GM19043 (cell line): Measurements from ENCODE around the gene RAB11FIP5.
"Not testable (repeated sequence)": the region's sequence is repeated elsewhere in the genome, so short reads cannot be mapped to it uniquely, and the experiment has no call there.

Experiments
- ATAC-seq: cut with Tn5 transposase; IDR thresholded peaks from one replicate; pipeline ENCODE4 v1.9.1; 2021; ENCODE audit warnings: low read depth; ENCODE audit not compliant: unreplicated experiment

The RAB11FIP5 gene

DNA sequence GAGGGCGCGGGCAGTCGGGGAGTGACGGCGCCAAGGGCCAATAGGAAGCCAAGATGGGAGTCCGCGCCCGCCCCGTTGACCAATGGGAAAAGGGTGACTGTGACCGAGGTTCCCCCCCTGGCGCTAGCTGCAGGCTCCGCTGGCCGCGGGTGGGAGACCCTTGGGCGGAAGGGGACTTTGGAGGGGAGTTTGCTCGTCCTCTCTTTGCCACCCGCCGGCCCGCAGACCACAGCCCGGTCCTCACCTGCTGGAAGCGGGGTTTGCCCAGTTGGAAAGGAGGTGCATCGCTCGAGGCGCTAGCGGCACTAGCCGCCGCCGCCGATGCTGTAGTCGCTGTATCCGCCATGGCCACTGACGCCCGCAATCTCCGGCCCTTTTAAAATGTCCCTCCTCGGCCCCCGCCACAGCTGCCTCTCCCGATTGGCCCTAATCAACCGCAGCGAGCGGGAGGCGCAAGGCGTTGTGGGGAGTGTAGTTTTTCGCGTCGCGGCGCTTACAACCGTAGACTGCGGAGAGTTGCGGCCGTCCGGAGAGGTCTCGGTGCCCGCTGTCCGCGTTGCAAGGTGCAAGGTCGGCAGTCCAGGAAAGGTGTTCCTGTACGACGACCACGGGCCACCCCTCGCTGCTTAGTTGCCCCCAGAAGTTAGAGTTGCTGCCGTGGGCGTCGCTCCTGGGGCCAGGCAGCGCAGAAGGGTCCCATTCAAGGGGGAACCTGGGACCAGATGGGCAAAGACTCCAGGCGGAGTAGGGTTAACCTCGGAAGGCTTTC, 41.2 kb downstream of the RAB11FIP5 start, which contains the start of gene SFXN5:
TSS of gene SFXN5 (minus strand) at position 353 of the 769 bp plus-strand sequence. CDS start at position 346, 7 bp downstream.
- peak; percentile 93 for ATAC-seq

DNA sequence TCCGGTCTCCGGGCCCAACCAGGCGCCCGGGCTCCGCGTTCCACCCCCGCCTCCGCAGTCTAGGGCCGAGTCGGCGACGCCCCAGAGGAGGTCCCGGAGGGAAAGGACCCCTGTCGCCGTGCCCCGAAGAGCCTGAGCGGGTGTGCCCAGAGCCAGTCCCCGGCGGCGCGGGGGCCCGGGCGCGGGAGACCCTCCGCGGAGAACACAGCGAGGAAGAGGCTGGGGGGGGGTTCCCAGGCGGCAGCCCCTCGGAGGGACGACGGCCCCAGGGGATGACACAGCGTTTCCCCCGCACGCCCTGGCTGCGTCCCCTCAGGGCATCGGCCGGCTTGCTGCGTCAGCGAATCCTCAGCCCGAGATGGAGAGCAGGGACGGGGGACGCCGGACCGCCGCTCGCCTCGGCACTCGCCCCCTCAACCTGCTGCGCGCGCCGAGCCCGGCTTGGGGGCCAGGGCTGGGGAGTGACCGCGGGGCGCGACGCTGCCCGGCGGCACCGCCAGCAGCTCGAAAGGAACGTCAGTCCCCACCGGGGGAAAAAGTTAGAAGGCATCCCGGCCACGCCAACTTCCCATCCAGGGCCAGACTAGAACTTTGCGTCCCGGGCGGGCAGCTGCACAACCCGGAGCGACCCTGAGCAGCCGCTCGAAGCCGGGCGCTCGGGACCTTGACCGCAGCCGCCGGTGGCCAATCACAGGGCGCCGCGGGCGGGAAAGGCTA, 41.9 kb downstream of the RAB11FIP5 start:
- ATAC-seq = peak; percentile 9

DNA sequence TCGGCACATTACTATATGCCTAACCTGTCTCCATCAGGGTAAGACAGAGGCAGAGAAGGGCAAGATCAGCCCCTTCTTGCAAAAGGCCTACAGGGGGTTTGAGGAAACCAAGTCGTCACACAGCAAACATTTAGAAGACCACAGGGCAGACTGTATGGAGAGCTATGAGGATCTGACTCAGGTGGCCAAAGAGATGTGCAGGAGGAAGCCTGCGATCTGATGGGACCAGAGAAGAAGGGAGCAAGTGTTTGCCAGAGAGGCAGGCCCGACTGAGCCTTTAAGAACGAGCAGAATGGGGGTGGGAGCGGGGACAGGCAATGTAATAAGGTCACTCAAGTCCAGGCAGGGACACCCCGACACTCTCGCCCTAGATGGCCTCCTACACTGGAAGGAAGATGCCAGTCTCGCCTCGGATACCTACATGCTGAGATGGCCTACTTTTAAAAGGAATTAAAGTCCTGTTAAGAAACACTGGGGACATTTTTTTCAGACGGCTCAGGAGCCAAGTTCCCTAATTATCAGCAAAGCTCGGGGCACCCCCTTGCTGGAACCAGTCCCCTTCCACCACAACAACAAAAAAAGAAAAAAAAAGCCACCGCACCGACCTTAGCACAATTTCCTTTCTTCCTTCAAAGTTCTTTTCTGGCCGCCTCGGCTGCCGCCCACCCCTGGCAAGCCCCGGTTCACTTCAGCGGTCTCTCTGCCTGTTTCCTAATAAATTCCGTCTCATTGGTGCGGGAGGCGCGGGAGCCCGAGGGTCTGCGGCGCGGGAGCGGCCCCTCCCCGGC, 42.7 kb downstream of the RAB11FIP5 start:
- no peak for ATAC-seq

DNA sequence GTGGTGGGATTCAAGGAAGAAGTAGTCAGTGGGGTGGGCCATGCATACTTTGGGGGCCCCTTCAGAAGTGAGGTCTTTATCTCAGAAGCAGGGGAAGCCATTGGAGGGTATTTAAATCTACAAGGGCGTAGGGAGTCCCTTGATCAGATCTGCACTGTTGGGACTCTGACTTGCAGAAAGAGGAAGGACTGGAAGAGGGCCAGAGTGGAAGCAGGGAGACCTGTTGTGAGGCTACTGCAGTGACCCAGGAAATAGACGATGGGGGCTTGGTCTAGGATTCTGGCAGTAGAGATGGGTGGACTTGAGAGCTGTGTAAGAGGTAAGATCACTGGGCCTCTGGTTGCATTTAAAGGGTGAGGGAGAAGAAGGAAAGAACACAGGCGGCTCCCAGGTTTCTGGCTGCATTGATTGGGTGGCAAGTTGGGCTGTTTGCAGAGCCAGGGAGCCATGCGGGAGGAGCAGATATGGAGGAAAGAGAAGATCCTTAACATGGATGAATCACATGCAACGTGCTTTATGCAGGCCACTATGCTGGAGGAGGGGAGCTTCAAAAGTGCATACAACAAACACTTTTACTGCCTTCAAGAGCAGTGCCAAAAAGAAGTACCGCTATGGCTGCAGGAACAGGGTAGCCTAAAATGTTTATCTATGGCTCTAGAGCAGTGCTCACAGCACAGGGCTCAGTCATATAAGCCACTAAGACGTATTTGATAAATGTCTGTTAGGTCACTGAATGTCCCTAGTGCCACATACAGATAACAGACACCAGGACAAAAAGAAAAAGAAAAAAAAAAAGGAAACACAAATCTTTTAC, 43.5 kb downstream of the RAB11FIP5 start:
- no peak for ATAC-seq

DNA sequence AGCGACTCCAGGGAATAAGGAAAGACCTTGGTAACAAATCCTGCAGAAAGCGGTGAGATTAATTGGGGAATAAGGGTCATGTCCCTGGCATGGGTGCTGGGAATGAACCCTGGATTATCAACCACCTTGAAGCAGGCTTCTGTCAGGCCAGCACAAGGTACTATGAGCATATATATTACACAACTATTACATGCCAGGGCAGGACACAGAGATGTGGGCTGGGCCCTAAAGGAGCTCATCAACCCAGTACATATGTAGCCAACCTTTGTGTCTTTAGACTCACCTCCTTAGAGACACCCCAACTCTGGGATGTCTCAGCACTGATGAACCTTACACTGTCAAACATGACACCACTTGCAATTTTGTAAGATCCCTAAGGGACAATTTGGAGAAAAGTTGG, 44.6 kb downstream of the RAB11FIP5 start:
- ATAC-seq = no peak

DNA sequence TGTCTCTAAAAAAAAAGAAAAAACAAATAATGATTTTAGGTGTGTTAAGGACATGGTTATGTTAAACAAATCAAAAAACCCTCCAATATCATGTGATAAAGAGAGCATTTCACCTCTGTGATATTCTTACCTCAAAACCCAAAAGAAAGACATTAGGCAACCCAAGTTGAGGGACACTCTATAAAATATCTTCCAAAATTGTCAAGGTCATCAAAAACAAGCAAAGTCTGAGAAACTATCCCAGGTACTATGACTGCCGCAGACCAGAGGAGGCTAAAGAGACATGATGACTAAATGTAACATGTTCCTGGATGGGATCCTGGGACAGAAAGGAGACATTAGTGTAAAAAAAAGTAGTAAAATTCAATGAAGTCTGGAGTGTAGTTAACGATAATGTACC, 45.7 kb downstream of the RAB11FIP5 start:
- no peak for ATAC-seq

DNA sequence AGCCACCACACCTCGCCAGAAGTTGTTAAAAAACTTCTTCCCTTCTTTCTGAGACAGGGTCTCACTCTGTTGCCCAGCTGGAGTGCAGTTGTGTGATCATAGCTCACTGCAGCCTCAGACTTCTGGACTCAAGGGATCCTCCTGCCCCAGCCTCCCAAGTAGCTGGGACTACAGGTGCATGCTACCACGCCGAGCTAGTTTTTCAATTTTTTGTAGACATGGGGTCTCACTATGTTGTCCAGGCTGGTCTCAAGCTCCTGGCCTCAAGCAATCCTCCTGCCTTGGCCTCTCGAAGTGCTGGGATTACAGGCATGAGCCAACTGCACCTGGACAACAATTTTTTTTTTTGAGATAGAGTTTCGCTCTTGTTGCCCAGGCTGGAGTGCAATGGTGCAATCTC, 47.7 kb downstream of the RAB11FIP5 start:
- ATAC-seq = not testable (repeated sequence)

DNA sequence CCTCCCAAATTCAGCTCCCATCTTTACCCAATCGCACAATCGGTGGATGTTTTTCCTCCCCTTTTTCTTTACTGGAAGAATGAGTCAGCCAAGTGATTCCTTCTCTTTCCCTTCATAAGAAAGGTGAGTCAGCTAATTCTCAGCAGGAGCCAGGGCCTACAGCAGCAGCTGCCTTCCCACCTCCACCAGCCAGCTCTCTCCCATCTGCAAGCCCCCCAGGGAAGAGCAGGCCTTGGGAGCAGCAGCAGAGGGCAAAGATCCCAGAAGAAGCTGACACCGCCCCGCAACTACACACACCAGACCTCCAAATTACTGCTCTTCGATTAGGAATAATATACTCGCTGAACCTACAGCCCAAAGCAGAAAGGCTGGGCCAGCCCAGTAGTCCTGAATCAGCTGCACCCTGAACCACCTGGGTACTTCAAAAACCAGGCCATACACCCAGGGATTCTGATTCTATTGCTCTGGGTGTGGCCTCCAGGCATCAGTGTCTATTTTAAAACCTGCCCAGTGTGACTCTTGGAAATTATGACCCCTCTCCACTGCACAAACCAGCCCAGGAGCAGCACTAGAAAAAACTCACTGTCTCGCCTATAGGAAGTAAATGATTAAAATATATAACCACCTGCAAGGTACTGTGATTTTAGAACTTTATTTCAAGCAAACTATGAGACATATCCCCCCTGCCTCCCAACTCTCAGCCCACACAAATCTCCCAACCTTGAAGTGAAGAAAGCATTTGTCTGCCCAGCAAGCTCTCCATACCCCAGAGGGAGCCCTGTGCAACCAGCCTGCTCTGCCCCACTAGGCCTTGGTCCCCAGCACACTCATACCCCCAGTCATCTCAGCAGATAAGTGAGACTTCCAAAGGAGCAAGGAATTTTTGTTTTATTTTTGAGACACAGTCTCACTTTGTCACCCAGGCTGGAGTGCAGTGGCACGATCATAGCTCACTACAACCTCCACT, 48.6 kb downstream of the RAB11FIP5 start:
- no peak for ATAC-seq

DNA sequence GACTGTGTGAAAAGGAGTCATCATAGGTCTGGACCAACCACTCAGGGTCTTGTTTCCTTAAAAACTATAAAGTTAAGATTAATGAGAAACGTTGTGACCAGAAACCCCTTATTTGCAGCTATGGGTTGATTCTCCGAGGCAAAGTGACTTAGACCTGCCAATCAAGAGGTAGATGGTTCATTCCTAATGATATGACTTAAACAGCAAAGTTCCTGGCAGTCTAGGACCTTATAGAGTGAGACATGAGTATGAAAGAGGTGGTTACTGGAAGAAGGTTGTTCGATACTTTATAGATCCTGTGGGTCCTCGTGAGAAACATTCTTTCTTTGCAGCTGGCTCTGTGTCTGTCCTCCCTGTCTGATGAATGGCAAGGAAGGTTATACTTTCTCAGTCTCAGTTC, 49.3 kb downstream of the RAB11FIP5 start:
- no peak for ATAC-seq

DNA sequence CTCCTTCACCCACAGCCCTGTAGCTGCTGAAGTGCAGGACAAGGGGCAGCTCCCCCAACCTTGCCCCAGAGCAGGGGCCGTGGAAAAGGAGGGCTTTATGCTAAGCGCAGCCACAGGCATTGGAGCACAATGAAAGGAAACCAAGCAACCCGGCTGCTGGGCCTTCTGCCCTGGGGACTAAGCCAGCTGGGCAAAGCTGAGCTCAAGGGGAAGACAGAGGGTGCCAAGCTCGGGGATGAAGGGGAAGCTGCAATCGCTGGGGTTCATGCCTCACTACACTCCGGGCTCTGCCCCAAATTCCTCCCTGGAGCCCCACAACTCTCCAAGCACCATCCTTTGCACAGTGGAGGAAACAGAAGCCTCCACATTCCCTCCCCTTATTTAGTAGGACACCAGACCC, 53.6 kb downstream of the RAB11FIP5 start:
- no peak for ATAC-seq

DNA sequence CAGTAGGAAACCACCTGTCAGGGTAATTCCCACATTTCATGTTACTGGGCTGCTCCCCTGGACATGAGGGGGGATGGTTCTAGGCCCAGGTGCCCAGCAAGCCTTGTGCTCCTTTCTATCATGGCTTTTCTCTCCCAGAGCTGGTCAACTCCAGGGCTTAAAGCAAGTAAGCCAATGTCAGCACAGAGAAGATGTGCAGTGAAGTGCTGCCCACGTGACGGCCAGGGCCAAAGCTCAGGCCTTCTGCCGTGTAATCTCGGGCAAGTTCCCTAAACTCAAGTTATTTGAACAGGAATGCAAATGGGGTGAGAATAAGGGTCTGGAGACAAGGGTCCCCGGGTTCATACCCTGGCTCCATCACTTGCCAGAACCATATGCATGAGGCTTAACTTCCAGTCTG, 57.8 kb downstream of the RAB11FIP5 start:
- no peak for ATAC-seq

DNA sequence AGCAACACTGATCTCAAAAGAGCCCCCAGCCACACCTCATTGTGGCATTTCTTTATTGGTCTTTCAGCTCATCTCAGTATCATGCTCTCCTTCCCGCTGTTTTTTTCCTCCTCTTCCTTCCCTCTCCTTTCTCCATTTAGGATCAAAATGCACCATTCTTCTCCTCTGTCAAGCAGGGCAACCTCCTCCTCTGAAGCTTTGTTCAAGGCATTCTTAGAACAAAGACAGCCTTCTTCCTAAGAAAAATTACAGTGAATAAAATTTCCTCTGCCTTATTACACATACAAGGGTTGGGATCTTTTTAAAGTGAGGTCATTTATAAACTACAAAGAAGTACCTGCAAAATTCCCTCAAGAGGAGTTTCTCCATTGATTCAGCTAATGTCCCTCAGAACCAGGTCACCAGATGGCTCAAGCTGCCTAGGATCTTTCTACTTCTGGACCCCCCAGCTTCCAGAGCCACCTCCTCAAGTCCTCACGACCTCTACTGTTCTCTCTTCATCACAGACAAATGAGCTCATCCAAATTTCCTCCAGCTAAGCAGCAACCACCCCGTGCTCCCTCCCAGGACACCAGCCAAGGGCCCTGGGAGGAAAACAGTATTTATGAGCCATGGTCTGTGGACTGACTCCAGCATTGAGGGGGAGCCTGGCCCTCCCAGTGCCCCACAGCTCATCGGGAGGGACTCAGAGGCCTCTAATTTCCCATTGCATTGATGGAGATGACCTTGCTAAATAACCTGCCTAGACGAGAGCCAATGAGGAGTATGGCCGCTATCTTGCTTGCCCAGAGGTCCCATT, 59.2 kb downstream of the RAB11FIP5 start:
- no peak for ATAC-seq

DNA sequence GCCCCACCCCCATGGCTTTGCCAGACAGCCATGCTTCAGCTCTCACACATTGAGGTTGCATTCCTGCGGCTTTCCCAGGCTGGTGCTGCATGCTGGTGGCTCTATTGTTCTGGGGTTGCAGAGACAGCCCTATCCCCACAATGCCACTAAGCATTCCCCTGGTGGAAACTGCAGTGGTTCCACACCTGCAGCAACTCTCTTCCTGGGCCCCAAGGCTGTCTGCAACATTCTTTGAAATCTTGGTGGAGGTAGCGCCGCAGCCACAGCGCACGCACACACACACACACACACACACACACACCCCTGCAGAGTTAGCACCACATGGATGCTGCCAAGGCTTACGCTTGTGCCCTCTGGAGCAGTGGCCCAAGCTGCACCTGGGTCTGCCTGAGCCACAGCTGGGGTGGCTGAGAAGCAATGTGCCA, 62.6 kb downstream of the RAB11FIP5 start:
- no peak for ATAC-seq

DNA sequence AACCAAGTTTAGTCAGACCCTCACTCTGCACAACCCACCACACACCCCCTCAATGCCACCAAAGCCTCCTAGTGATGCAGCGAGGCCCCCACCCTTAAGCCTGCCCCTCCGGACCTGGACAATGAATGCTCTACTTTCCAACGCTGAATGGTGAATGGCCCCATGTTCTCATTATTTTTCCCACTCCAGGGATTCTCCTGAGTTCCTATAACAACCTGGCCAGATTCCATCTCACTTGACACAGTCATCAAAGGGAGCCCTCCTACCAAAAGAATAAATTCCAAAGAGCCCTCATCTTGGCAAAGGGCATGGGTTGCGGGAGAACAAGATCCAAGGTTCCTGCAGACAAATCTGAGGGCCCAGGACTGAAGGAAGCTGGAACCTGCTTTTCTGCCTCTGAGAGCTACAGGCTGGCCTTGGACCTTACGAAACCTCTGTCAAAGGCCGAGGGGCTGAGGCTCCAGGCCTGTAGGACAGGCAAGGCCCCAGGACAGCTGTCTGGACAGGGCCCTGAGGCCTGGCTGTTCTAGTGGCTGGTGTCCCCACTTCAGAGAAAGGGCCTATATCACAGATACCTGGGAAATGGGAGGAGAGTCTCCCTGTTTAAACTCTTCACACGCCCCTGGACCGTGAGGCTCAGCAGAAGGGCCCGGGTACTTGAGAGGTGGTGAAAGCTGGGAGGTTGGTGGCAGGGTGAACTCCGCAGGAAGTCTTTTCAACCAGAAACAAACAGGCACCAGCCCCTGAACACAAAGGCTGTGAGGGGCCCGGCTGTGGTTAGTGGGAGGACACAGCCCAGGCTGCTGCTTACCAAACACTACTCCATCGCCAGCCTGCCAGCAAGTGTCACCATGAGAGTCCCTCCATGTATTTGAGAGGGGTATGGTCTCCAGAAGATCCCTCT, 68.6 kb downstream of the RAB11FIP5 start:
- no peak for ATAC-seq

DNA sequence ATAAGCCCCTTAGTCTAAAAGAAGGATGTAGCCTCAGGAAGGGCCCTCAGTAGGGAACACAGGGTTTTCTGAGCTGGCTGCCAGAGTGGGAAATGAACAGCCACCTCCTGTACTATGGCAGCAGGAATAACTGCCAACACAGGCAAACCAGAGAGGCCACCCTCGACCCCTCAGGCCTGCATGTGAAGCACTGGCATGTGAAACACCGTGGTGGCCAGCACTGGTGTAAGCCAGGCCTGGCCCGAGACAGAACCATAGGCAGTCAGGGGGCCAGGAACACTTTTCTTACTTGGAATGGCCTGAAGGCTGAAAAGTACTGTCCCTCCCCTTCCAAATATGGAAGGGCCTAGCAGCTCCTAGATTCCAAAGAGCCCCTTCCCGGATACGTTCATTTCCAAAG, 69.5 kb downstream of the RAB11FIP5 start:
- no peak for ATAC-seq

DNA sequence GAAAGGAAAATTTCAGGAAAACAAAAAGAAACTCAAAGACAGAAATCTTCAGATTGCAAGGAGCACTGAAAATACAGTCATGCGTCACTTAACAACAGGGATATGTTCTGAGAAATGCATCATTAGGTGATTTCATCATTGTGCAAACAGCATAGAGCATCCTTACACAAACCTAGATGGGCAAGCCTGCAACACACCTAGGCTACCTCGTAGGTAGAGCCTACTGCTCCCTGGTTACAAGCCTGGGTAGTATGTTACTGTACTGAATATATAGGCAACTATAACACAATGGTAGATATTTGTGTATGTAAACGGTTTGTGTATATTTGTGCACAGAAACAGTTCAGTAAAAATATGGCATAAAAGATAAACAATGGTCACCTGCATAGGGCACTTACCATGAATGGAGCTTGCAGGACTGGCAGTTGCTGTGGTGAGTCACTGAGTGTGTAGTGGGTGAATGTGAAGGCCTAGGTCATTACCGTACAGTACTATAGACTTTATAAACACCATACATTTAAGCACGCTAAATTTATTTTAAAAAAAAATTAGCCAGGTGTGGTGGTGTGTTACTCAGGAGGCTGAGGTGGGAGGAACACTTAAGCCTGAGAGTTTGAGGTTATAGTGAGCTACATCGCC, 74.7 kb downstream of the RAB11FIP5 start:
- ATAC-seq = no peak

DNA sequence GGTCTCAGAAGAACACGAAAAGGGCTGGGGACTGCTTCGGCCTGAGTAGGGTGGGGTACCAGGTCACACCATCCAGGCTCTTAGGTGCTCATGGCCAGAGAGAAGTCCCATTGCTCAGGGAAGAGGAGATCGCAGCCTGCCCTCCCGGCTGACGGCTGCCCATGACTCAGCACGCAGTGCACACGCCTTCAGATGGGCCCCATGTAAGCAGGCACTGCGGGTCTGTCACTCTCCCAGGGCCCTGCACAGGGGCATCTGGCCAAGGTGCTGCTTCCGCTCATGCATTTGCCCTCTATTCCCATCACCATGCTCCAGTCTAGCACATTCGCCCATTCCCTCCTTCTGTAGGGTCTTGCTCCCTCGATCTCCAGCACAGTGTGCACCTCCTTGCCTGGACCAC, 76.0 kb downstream of the RAB11FIP5 start:
- no peak for ATAC-seq
